ENCODE data around the gene DPP8.
"Not testable (repeated sequence)": the region's sequence is repeated elsewhere in the genome, so short reads cannot be mapped to it uniquely, and the experiment has no call there.

Gene DPP8

GRCh38 chr15:65516997-65517865 is at the start of gene DPP8:
Gene DPP8, minus strand, starts transcription at chr15:65517689. Its CDS starts 5,136 bp downstream, at chr15:65512553.
- peaks cover 25% of the 10 kb centered on the region for H3K36me3 ChIP-seq (ENCODE audit: control insufficient read depth, insufficient read depth, low read length)
- peak within 1 kb of the TSS; percentile 99 for H3K9ac ChIP-seq (ENCODE audit: low read length)
- peak within 1 kb of the TSS; percentile 95 for H3K27ac ChIP-seq (ENCODE audit: low read depth, low read length)
- H3K9me3 ChIP-seq (ENCODE audit: control insufficient read depth, insufficient read depth, low read depth, low read length) = no peaks in the 10 kb centered on the region
- peak within 1 kb of the TSS; percentile 98 for H3K4me3 ChIP-seq (ENCODE audit: low read depth, low read length)
- no peaks in the 10 kb centered on the region for H3K27me3 ChIP-seq (ENCODE audit: control insufficient read depth, insufficient read depth, low read length)
- peaks cover 9% of the 10 kb centered on the region for H3K4me1 ChIP-seq (ENCODE audit: control insufficient read depth, insufficient read depth, low read length)

- Histone ChIP-seq H3K36me3 (ENCODE audit: control insufficient read depth, insufficient read depth, low read length) (peaks cover 97% of the 10 kb centered on the region), H3K27ac (ENCODE audit: low read depth, low read length) (no peak overlapping the region), H3K4me1 (ENCODE audit: control insufficient read depth, insufficient read depth, low read length) (no peaks in the 10 kb centered on the region), H3K4me3 (ENCODE audit: low read depth, low read length) (no peak overlapping the region), H3K9me3 (ENCODE audit: control insufficient read depth, insufficient read depth, low read depth, low read length) (no peaks in the 10 kb centered on the region), H3K9ac (ENCODE audit: low read length) (no peak overlapping the region), H3K27me3 (ENCODE audit: control insufficient read depth, insufficient read depth, low read length) (no peaks in the 10 kb centered on the region)
Observed at GRCh38 chr15:65561934-65562333, 44.4 kb upstream of the DPP8 start.

- Histone ChIP-seq H3K4me1 (ENCODE audit: control insufficient read depth, insufficient read depth, low read length) (no peaks in the 10 kb centered on the region), H3K9ac (ENCODE audit: low read length) (no peak overlapping the region), H3K36me3 (ENCODE audit: control insufficient read depth, insufficient read depth, low read length) (peaks cover 97% of the 10 kb centered on the region), H3K27me3 (ENCODE audit: control insufficient read depth, insufficient read depth, low read length) (no peaks in the 10 kb centered on the region), H3K9me3 (ENCODE audit: control insufficient read depth, insufficient read depth, low read depth, low read length) (no peaks in the 10 kb centered on the region), H3K27ac (ENCODE audit: low read depth, low read length) (no peak overlapping the region), H3K4me3 (ENCODE audit: low read depth, low read length) (no peak overlapping the region)
Observed at GRCh38 chr15:65559941-65560340, 42.5 kb upstream of the DPP8 start.

GRCh38 chr15:65558997-65559760 is 41.7 kb upstream of the DPP8 start:
- no peaks in the 10 kb centered on the region for H3K4me1 ChIP-seq (ENCODE audit: control insufficient read depth, insufficient read depth, low read length)
- H3K36me3 ChIP-seq (ENCODE audit: control insufficient read depth, insufficient read depth, low read length) = peaks cover 94% of the 10 kb centered on the region
- H3K9ac ChIP-seq (ENCODE audit: low read length) = no peak overlapping the region
- no peak overlapping the region for H3K4me3 ChIP-seq (ENCODE audit: low read depth, low read length)
- no peaks in the 10 kb centered on the region for H3K9me3 ChIP-seq (ENCODE audit: control insufficient read depth, insufficient read depth, low read depth, low read length)
- no peak overlapping the region for H3K27ac ChIP-seq (ENCODE audit: low read depth, low read length)
- H3K27me3 ChIP-seq (ENCODE audit: control insufficient read depth, insufficient read depth, low read length) = no peaks in the 10 kb centered on the region

- Histone ChIP-seq H3K27me3 (ENCODE audit: control insufficient read depth, insufficient read depth, low read length) (no peaks in the 10 kb centered on the region), H3K9ac (ENCODE audit: low read length) (no peak overlapping the region), H3K9me3 (ENCODE audit: control insufficient read depth, insufficient read depth, low read depth, low read length) (no peaks in the 10 kb centered on the region), H3K27ac (ENCODE audit: low read depth, low read length) (no peak overlapping the region), H3K4me1 (ENCODE audit: control insufficient read depth, insufficient read depth, low read length) (no peaks in the 10 kb centered on the region), H3K4me3 (ENCODE audit: low read depth, low read length) (no peak overlapping the region), H3K36me3 (ENCODE audit: control insufficient read depth, insufficient read depth, low read length) (peaks cover 95% of the 10 kb centered on the region)
Observed at GRCh38 chr15:65558336-65558735, 40.8 kb upstream of the DPP8 start.

- Histone ChIP-seq H3K27ac (ENCODE audit: low read depth, low read length) (no peak overlapping the region), H3K9me3 (ENCODE audit: control insufficient read depth, insufficient read depth, low read depth, low read length) (no peaks in the 10 kb centered on the region), H3K36me3 (ENCODE audit: control insufficient read depth, insufficient read depth, low read length) (peaks cover 83% of the 10 kb centered on the region), H3K4me3 (ENCODE audit: low read depth, low read length) (no peak overlapping the region), H3K9ac (ENCODE audit: low read length) (no peak overlapping the region), H3K4me1 (ENCODE audit: control insufficient read depth, insufficient read depth, low read length) (no peaks in the 10 kb centered on the region), H3K27me3 (ENCODE audit: control insufficient read depth, insufficient read depth, low read length) (no peaks in the 10 kb centered on the region)
Observed at GRCh38 chr15:65556622-65557021, 39.1 kb upstream of the DPP8 start.

- Histone ChIP-seq H3K9me3 (ENCODE audit: control insufficient read depth, insufficient read depth, low read depth, low read length) (no peaks in the 10 kb centered on the region), H3K36me3 (ENCODE audit: control insufficient read depth, insufficient read depth, low read length) (peaks cover 55% of the 10 kb centered on the region), H3K27me3 (ENCODE audit: control insufficient read depth, insufficient read depth, low read length) (no peaks in the 10 kb centered on the region), H3K4me1 (ENCODE audit: control insufficient read depth, insufficient read depth, low read length) (peaks cover 9% of the 10 kb centered on the region), H3K27ac (ENCODE audit: low read depth, low read length) (no peak overlapping the region), H3K4me3 (ENCODE audit: low read depth, low read length) (no peak overlapping the region), H3K9ac (ENCODE audit: low read length) (no peak overlapping the region)
Observed at GRCh38 chr15:65553691-65554090, 36.2 kb upstream of the DPP8 start.

GRCh38 chr15:65552851-65553250 is 35.4 kb upstream of the DPP8 start:
- not testable (repeated sequence) for H3K9me3 ChIP-seq (ENCODE audit: control insufficient read depth, insufficient read depth, low read depth, low read length); H3K4me3 ChIP-seq (ENCODE audit: low read depth, low read length); H3K4me1 ChIP-seq (ENCODE audit: control insufficient read depth, insufficient read depth, low read length); H3K27ac ChIP-seq (ENCODE audit: low read depth, low read length); H3K27me3 ChIP-seq (ENCODE audit: control insufficient read depth, insufficient read depth, low read length); H3K9ac ChIP-seq (ENCODE audit: low read length)
- peaks cover 47% of the 10 kb centered on the region for H3K36me3 ChIP-seq (ENCODE audit: control insufficient read depth, insufficient read depth, low read length)

GRCh38 chr15:65551183-65551582 is 33.7 kb upstream of the DPP8 start:
- H3K4me1 ChIP-seq (ENCODE audit: control insufficient read depth, insufficient read depth, low read length) = peaks cover 9% of the 10 kb centered on the region
- no peaks in the 10 kb centered on the region for H3K27me3 ChIP-seq (ENCODE audit: control insufficient read depth, insufficient read depth, low read length)
- no peaks in the 10 kb centered on the region for H3K9me3 ChIP-seq (ENCODE audit: control insufficient read depth, insufficient read depth, low read depth, low read length)
- H3K36me3 ChIP-seq (ENCODE audit: control insufficient read depth, insufficient read depth, low read length) = peaks cover 32% of the 10 kb centered on the region
- H3K4me3 ChIP-seq (ENCODE audit: low read depth, low read length) = no peak overlapping the region
- H3K27ac ChIP-seq (ENCODE audit: low read depth, low read length) = no peak overlapping the region
- H3K9ac ChIP-seq (ENCODE audit: low read length) = no peak overlapping the region

GRCh38 chr15:65550681-65551098 is 33.2 kb upstream of the DPP8 start:
- H3K36me3 ChIP-seq (ENCODE audit: control insufficient read depth, insufficient read depth, low read length) = peaks cover 27% of the 10 kb centered on the region
- H3K4me3 ChIP-seq (ENCODE audit: low read depth, low read length) = no peak overlapping the region
- no peak overlapping the region for H3K9ac ChIP-seq (ENCODE audit: low read length)
- H3K9me3 ChIP-seq (ENCODE audit: control insufficient read depth, insufficient read depth, low read depth, low read length) = no peaks in the 10 kb centered on the region
- no peak overlapping the region for H3K27ac ChIP-seq (ENCODE audit: low read depth, low read length)
- H3K4me1 ChIP-seq (ENCODE audit: control insufficient read depth, insufficient read depth, low read length) = peaks cover 9% of the 10 kb centered on the region
- no peaks in the 10 kb centered on the region for H3K27me3 ChIP-seq (ENCODE audit: control insufficient read depth, insufficient read depth, low read length)

- not testable (repeated sequence) for H3K9me3 ChIP-seq (ENCODE audit: control insufficient read depth, insufficient read depth, low read depth, low read length)
Observed at GRCh38 chr15:65549288-65549687, 31.8 kb upstream of the DPP8 start.

More at GRCh38 chr15:65549288-65549687, 31.8 kb upstream of the DPP8 start:
- not testable (repeated sequence) for H3K27me3 ChIP-seq (ENCODE audit: control insufficient read depth, insufficient read depth, low read length); H3K27ac ChIP-seq (ENCODE audit: low read depth, low read length); H3K4me3 ChIP-seq (ENCODE audit: low read depth, low read length); H3K4me1 ChIP-seq (ENCODE audit: control insufficient read depth, insufficient read depth, low read length); H3K9ac ChIP-seq (ENCODE audit: low read length)
- H3K36me3 ChIP-seq (ENCODE audit: control insufficient read depth, insufficient read depth, low read length) = peaks cover 15% of the 10 kb centered on the region

All from HUES6 (cell line).